ENCODE data around the gene P4HTM.
"Not testable (repeated sequence)": the region's sequence is repeated elsewhere in the genome, so short reads cannot be mapped to it uniquely, and the experiment has no call there.

Gene P4HTM

DNA sequence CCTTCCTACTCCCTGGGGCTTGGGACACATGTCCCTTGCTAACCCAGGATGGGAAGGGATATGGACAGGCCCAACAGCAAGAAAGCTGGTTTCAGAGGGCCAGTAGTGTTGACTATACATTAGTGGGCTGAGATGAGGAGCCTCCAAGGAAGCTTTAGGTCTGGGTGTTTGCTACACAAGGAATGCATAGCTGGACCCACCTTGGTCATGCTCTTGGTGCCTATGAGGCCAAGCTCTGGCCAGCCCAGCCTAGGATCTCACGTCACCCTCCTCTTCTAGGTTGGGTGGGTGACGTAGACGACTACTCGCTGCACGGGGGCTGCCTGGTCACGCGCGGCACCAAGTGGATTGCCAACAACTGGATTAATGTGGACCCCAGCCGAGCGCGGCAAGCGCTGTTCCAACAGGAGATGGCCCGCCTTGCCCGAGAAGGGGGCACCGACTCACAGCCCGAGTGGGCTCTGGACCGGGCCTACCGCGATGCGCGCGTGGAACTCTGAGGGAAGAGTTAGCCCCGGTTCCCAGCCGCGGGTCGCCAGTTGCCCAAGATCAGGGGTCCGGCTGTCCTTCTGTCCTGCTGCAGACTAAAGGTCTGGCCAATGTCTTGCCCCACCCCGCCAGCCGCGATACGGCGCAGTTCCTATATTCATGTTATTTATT, 16.5 kb downstream of the P4HTM start:
- H3K4me3 ChIP-seq (ENCODE audit: low read length), result peak overlapping the region; percentile 85
- no peak for DNase-seq (ENCODE audit: low read depth, low spot score)

DNA sequence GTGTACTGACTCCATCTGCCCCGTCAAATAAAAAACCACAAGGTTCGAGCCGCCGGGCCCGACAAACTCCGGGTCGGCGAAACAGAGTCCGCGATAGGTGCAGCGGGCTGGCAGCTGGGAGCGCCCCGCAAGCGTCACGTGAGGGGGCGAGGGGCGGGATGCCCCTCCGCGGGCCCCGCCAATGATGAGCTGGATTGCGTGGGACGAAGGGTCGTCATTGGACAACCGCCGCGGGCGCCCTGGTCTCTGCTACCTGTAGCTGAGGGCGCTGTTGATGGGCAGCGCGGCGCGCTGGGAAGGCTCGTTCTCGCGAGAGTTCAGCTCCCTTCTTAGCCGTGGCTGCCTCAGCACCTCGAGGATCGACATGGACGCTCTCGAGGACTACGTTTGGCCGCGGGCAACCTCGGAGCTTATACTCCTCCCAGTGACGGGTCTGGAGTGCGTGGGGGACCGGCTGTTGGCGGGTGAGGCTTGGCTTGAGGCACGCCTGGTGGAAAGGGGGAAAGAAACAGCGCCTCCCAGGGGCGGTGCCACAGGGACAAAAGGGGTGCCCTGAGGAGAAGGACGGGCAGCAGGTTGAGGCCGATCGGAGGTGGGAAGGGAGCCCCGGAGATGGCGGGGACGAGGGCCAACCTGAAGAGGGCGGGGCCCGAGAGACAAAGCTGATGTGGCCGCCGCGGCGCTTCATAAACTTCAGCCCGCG, 17.2 kb downstream of the P4HTM start, which contains the start of gene WDR6:
TSS of gene WDR6 (plus strand) at position 324 of the 703 bp plus-strand sequence. CDS start at position 365, 41 bp downstream.
- peak; percentile 97 for DNase-seq (ENCODE audit: low read depth, low spot score)
- peak within 1 kb of the TSS; percentile 85 for H3K4me3 ChIP-seq (ENCODE audit: low read length)

DNA sequence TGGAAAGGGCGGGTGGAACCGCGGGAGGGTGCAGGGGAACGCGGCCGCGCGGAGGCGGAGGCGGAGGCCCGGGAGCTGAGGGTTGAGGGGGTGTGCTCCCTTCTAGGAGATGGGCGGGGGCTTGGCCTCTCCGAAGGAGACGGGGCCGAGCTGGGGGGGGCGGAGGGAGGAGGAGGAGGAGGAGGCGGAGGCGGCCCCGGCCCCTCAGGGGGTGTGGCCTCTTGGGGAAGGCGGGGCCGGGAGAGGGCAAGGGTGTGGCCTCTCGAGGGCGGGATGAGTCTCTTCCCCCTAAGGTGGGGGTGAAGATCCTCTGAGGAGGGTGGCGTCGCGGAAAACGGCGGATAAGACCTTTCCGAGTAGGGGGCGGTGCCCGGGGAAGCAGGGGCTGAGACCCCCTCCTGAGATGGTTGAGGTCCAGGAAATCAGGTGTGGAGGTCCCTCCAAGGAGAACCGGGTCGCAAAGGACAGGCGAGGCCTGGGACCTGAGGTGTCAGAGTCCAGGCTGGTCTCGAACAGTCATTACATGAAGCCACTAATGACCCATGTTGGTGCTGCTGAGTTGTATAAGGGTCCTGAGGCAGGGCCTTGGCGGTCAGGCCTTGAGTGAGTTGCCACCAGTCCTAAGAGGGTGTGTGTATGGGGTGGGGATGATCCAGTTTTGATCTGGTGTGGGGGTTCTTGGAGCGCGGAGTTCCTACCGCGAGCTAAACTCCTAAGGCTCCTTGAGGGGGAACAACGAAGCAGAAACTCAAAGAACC, 17.9 kb downstream of the P4HTM start:
- DNase-seq (ENCODE audit: low read depth, low spot score), result peak; percentile 76

DNA sequence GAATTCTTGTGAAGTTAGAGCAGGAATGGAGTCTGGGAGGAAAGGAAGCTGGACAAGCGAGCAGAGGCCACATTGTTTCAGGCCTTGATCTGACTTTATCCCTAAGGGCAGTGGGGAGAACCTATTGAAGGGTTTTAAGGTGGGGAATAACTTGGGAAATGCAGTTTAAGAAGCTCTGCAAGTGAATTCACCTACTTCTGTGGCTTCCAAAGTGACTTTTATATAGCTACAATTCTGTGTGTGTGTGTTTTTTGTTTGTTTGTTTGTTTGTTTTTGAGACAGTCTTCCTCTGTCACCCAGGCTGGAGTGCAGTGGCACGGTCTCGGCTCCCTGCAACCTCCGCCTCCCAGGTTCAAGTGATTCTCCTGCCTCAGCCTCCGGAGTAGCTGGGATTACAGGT, 18.6 kb downstream of the P4HTM start:
- DNase-seq (ENCODE audit: low read depth, low spot score), result not testable (repeated sequence)
- H3K4me3 ChIP-seq (ENCODE audit: low read length), result peak overlapping the region; percentile 85; the same call in 1 of the 2 replicates

More for the DNA sequence above, 17.9 kb downstream of the P4HTM start:
- H3K4me3 ChIP-seq (ENCODE audit: low read length), result peak overlapping the region; percentile 85

DNA sequence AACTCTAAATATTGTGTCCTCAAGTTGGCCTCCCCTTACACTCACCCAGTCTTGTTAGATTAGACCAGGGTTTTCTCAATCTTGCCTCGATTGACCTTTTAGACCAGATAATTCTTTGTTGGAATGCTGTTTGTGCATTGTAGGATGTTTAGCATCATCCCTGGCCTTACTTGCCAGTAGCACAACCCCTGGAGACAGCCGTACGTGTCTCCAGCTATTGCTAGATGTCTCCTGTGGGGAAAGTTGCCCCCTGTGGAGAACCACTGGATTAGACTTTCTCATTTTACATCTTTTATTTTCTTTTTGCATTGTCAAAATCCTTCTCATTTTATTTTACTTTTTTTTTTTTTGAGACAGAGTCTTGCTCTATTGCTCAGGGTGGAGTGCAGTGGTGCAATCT, 19.4 kb downstream of the P4HTM start:
- DNase-seq (ENCODE audit: low read depth, low spot score), result no peak
- H3K4me3 ChIP-seq (ENCODE audit: low read length), result no peak overlapping the region

DNA sequence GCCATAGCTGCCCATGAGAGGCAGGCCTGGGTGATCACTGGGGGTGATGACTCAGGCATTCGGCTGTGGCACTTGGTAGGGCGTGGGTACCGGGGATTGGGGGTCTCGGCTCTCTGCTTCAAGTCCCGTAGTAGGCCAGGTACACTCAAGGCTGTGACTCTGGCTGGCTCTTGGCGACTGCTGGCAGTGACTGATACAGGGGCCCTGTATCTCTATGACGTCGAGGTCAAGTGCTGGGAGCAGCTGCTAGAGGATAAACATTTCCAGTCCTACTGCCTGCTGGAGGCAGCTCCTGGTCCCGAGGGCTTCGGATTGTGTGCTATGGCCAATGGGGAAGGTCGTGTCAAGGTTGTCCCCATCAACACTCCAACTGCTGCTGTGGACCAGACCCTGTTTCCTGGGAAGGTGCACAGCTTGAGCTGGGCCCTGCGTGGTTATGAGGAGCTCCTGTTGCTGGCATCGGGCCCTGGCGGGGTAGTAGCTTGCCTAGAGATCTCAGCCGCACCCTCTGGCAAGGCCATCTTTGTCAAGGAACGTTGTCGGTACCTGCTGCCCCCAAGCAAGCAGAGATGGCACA, 22.5 kb downstream of the P4HTM start:
- no peak for DNase-seq (ENCODE audit: low read depth, low spot score)

DNA sequence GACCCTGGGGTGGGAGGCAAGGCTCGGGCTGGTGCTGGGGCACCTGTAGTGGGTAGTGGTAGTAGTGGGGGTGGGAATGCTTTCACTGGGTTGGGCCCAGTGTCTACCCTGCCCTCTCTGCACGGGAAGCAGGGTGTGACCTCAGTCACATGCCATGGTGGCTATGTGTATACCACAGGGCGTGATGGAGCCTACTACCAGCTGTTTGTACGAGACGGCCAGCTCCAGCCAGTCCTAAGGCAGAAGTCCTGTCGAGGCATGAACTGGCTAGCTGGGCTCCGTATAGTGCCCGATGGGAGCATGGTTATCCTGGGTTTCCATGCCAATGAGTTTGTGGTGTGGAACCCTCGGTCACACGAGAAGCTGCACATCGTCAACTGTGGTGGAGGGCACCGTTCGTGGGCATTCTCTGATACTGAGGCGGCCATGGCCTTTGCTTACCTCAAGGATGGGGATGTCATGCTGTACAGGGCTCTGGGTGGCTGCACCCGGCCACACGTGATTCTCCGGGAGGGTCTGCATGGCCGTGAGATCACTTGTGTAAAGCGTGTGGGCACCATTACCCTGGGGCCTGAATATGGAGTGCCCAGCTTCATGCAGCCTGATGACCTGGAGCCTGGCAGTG, 23.2 kb downstream of the P4HTM start:
- no peak overlapping the region for H3K4me3 ChIP-seq (ENCODE audit: low read length)
- no peak for DNase-seq (ENCODE audit: low read depth, low spot score)

More for the DNA sequence above, 22.5 kb downstream of the P4HTM start:
- H3K4me3 ChIP-seq (ENCODE audit: low read length), result no peak overlapping the region

DNA sequence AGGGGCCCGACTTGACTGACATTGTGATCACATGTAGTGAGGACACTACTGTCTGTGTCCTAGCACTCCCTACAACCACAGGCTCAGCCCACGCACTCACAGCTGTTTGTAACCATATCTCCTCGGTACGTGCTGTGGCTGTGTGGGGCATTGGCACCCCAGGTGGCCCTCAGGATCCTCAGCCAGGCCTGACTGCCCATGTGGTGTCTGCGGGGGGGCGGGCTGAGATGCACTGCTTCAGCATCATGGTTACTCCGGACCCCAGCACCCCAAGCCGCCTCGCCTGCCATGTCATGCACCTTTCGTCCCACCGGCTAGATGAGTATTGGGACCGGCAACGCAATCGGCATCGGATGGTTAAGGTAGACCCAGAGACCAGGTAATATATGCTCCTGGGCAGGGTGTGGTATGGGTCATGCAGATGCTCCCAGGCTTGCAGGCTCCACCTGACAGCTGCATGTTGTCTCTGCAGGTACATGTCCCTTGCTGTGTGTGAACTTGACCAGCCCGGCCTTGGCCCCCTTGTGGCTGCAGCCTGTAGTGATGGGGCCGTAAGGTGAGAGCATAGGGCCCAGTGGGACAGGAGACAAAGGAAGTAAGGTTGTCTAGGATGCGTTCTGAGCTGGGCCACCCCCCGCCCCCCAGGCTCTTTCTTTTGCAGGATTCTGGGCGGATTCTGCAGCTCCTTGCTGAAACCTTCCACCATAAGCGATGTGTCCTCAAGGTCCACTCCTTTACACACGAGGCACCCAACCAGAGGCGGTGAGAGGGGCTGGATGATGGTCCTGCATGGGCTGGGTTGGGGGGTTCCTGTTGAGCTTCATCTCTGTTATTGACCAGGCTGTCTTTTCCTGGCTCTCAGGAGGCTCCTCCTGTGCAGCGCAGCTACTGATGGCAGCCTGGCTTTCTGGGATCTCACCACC, 24.0 kb downstream of the P4HTM start:
- no peak overlapping the region for H3K4me3 ChIP-seq (ENCODE audit: low read length)
- DNase-seq (ENCODE audit: low read depth, low spot score), result no peak

DNA sequence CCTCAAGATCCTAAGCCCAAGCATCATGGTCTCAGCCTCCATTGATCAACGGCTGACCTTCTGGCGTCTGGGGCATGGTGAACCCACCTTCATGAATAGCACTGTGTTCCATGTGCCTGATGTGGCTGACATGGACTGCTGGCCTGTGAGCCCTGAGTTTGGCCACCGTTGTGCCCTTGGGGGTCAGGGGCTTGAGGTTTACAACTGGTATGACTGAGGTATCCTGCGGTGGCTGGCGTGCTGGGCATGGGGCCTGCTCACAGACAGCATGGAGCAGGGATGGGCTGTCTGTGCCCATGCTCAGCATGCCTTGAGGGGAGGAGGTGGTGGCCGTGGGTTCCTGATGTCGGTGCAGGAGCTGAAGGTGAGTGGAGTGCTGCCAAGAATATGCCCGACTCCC, 25.0 kb downstream of the P4HTM start:
- H3K4me3 ChIP-seq (ENCODE audit: low read length), result no peak overlapping the region
- no peak for DNase-seq (ENCODE audit: low read depth, low spot score)

DNA sequence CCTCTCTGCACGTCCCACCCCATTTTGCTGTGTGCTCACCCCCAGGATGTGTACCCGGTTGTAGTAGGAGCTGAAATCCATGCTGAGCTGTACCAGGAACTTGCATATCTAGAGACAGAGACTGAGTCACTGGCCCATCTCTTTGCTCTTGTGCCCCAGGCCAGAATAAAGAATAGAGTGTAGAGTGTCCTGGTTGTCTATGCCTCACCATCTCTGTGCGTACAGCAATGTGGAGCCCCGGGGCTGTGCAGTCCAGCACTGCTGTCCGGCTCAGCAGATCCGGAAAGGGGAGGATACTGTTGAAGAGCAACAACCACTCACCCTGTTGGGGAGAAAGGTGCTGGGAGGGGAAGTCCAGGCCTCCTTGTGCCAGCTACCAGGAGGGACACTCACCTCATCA, 25.7 kb downstream of the P4HTM start:
- no peak overlapping the region for H3K4me3 ChIP-seq (ENCODE audit: low read length)
- no peak for DNase-seq (ENCODE audit: low read depth, low spot score)

DNA sequence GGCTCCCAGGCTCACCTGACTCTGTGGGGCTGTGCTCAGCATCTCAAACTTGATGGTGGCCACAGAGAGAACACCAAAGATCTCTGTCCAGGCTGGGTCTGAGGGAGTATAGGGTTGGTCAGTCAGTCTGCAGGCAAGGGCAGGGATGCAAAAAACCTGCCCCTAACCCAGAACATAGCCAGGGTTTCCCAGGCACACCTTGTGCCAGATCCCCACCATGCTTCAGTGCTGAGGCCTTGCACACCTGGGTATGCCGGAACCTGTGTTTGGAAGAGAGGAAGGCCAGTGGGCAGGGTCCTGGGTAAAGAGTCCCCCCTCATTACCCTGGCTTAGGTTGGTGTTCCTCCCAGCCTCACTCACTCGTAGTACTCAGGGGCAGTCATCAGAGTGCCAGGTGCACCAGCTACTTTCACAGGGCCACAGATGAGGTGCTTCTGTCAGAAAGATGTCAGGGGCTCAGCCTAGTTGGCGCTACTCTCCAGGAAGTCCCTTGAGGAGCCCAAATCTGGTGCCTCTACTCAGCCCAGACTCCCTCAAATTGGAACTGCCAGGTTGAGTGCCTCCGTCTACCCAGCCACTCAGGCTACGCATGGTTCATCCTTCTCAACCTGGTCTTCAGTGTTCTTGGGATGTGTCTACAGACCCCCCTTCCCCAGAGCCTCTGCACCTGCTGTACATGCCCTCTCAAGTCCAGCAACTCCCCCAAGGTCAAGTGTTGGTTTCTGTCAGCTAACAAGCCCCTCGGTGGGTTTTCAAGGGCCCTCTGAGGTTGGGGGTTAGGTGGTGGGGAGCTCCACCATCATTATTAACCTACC, 26.6 kb downstream of the P4HTM start:
- no peak overlapping the region for H3K4me3 ChIP-seq (ENCODE audit: low read length)
- no peak for DNase-seq (ENCODE audit: low read depth, low spot score)

DNA sequence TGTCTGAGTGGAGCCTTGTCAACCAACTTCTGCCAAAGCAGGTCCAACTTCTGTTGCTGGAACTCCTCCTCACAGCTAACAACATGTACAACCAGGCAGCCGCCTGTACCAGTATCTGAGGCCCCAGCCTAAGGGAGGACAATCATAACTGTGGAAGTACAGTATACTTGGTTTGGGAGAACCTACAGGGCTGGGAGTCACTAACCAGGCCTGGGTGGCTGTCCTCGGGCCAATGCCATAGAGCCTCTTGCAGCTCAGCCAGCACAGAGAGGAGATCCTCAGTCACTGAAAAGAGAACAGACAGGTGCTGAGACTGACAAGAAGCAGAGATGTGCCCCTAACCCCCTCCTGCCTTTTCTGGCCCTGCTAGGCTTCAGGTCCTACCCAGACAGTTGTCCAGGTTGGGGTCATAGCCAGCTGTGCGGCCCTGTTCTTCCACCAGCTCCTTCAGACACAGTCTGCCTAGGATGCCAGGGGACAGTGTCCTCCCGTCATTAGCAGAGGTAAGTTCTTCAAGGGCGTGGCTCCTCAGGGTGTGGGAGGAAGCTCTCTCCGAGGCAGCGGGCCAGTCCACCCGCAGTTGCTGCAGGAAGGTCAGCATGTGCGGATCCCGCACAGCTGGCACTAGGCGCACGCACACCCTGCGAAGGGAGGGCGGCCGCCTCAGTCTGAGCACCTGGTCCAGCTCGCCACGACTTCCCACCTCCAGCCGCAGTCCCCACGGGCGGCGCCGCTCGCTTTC, 27.4 kb downstream of the P4HTM start:
- DNase-seq (ENCODE audit: low read depth, low spot score), result no peak
- H3K4me3 ChIP-seq (ENCODE audit: low read length), result peak overlapping the region; percentile 68

DNA sequence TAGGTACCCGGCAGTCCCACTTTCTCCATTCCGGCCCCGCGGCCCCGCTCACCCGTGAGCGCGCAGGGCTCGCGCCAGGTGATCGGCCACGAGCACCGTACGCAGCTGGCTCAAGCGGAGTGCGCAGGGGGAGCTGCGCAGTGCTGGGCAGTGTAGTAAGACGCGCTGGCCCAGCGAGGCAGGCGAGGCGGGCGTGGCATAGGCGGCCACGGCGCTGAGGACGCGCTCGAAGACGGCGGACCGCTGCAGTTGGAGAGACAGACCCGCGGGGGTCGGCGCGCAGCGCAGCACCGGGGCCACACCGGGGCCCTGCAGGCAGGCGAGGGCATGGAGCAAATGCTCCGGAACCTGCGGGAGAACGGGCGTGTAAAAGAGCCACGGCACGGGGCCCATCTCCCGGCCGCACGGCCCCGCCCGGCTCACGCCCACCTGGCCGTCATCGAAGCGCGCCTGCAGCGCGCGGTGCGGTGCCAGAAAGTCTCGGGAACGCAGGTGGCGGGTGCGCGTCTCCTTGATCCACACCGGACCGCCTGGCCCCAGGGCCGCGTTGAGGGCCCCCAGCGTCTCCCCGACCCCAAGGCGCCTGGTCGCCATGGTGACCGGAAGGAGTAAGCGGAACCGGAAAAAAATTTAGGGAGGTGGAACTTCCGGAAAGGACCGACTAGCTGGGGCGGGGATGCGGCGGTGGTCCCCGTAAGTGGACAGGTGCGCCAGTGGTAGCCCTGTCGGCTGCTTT, 28.1 kb downstream of the P4HTM start, which contains the start of gene DALRD3:
TSS of gene DALRD3 (minus strand) at position 610 of the 736 bp plus-strand sequence. CDS start at position 594, 16 bp downstream.
- H3K4me3 ChIP-seq (ENCODE audit: low read length), result peak within 1 kb of the TSS; percentile 68
- peak; percentile 62 for DNase-seq (ENCODE audit: low read depth, low spot score)

DNA sequence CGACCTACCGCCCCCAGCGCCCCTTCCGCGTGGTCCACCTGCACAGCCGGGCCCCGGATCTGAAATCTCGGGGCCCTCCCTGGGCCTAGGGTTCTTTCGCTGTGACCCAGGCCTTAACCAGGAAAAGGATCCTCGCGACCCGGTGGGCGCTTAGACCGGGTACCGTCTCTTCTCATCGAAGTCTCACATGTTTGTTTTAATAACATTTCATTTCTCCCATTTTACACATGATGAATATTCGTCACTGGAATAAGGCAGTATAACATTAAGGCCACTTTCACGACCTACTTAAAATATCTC, 28.6 kb downstream of the P4HTM start:
- DNase-seq (ENCODE audit: low read depth, low spot score), result no peak
- peak overlapping the region; percentile 68 for H3K4me3 ChIP-seq (ENCODE audit: low read length)

DNA sequence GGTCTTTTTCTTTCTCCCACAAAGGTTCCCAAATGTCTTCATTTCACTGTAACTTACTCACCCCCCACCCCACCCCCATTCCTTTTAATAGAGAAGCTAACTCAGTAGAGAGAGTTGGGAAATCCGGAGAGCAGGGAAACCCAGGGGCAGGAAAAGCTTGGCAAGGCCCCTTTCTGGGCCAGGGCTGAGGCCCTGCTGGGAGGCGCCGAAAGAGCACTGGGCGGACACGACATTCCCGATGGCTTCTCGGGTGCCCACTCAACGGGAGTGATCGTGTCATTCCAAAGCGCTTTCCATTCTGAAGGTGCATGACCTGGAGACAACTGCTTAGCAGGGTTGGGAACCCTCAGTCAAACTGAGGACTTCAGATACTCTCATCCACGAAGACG, 29.9 kb downstream of the P4HTM start:
- DNase-seq (ENCODE audit: low read depth, low spot score), result no peak
- peak overlapping the region; percentile 97 for H3K4me3 ChIP-seq (ENCODE audit: low read length)
